Left lung (tissue), 14 donors: ENCODE data around the gene SMPD1. TPM values are rescaled to one million over a fixed set of nuclear protein-coding genes. Genes with fewer than 3 reads are reported as not detected.

Experiments used
- ATAC-seq: fragments of 200-7000 bp; cut with Tn5 transposase; one replicate; pipeline ENCODE4 v1.9.1; 2020; ENCODE audit warnings: moderate library complexity
- DNase-seq, 4 donors: peaks; one replicate each; pipeline ENCODE4 v3.0.0-alpha.2; 2013 to 2020
- H3K27ac ChIP-seq, 2 donors: fragments of 200-600 bp; sonication (generic) in 1 of 2; one replicate each; pipeline versions ENCODE4 v1.5.0 to v1.8.0; 2020 to 2021
- H3K27me3 ChIP-seq, 2 donors: fragments of 200-600 bp; sonication (generic) in 1 of 2; one replicate each; pipeline versions ENCODE4 v1.5.0 to v1.8.0; 2020 to 2021
- H3K36me3 ChIP-seq, 2 donors: fragments of 200-600 bp; sonication (generic) in 1 of 2; one replicate each; pipeline versions ENCODE4 v1.5.0 to v1.8.0; 2020 to 2021
- H3K4me1 ChIP-seq, 2 donors: fragments of 200-600 bp; one replicate each; pipeline ENCODE4 v1.8.0; 2021
- H3K4me3 ChIP-seq, 2 donors: fragments of 200-600 bp; sonication (generic) in 1 of 2; one replicate each; pipeline versions ENCODE4 v1.5.0 to v1.8.0; 2020 to 2021; ENCODE audit warnings: mild to moderate bottlenecking in 1 of 2
- H3K9me3 ChIP-seq, 2 donors: fragments of 200-600 bp; sonication (generic) in 1 of 2; one replicate each; pipeline versions ENCODE4 v1.5.0 to v1.8.0; 2020 to 2021
- CTCF ChIP-seq, 2 donors: fragments of 200-600 bp; sonication (generic) in 1 of 2; IDR thresholded peaks; one replicate each; pipeline versions ENCODE4 v1.5.0 to v1.8.0; 2021; ENCODE audit warnings: antibody characterized with exemption in 2 of 2
- intact Hi-C, 2 donors: fragments of 100-400 bp; cut with DNase I; formaldehyde crosslinking; loops; one replicate each; pipeline versions ENCODE4 v1.11.2 to v1.14.2; 2022
- long read RNA-seq, 12 donors: library from polyadenylated mRNA in 2 of 12; unstranded in 2 of 12; transcript quantifications; one replicate each; pipeline ENCODE4 v2.0.0 and lab custom pipeline, GENCODE V29; 2019 to 2026
- polyA plus RNA-seq, 6 donors: library from polyadenylated mRNA; unstranded; fragments of 120-200 nt; gene quantifications; one replicate each; pipeline ENCODE4 v1.2.1, GENCODE V29; 2013; ENCODE audit not compliant: insufficient read length in 6 of 6
- total RNA-seq, 2 donors: library from RNA; stranded (reverse); fragmentation: NEBNext Ultra II Directional; extraction: Animal tissue kit (Norgen Biotek cat#: 25700); gene quantifications; one replicate each; pipeline ENCODE4 v1.2.1, GENCODE V29; 2021
- donor health status: DM: no; HTN: yes; CAD: no.
- donor health status: DM: no; HTN: no; CAD: no.

The SMPD1 gene
- total RNA-seq (10 to 100 TPM; 55.2 to 79.3 TPM), polyA plus RNA-seq (10 to 100 TPM; 18.6 to 27.8 (median 22.7) TPM)
- long read RNA-seq, donor 1, transcript SMPD1-201 (6 exons, 2,452 nt) = major isoform, 8 of 8 reads
- long read RNA-seq, donor 1, partial matches to known transcripts = 0 of 8 reads
- long read RNA-seq, donor 1, other reads (novel, unspliced or antisense) = 0 of 8 reads
- long read RNA-seq, donor 2, transcript SMPD1-201 (6 exons, 2,452 nt) = major isoform, 7 of 9 reads
- long read RNA-seq, donor 2, partial matches to known transcripts = 0 of 9 reads
- long read RNA-seq, donor 2, other reads (novel, unspliced or antisense) = 0 of 9 reads
- long read RNA-seq, donor 3, transcript SMPD1-201 (6 exons, 2,452 nt) = major isoform, 6 of 8 reads
- long read RNA-seq, donor 3, partial matches to known transcripts = 0 of 8 reads
- long read RNA-seq, donor 3, other reads (novel, unspliced or antisense) = 0 of 8 reads
- long read RNA-seq, donor 4, partial matches to known transcripts = 2 of 3 reads
- long read RNA-seq, donor 4, other reads (novel, unspliced or antisense) = 0 of 3 reads
- long read RNA-seq, donor 5, transcript SMPD1-201 (6 exons, 2,452 nt) = major isoform, 5 of 12 reads
- long read RNA-seq, donor 5, partial matches to known transcripts = 5 of 12 reads
- long read RNA-seq, donor 5, other reads (novel, unspliced or antisense) = 0 of 12 reads
- long read RNA-seq, donor 6, partial matches to known transcripts = 0 of 4 reads
- long read RNA-seq, donor 6, other reads (novel, unspliced or antisense) = 0 of 4 reads
- long read RNA-seq, donor 7, partial matches to known transcripts = 0 of 7 reads
- long read RNA-seq, donor 7, other reads (novel, unspliced or antisense) = 0 of 7 reads
- long read RNA-seq, donor 8, transcript SMPD1-201 (6 exons, 2,452 nt) = major isoform, 11 of 11 reads
- long read RNA-seq, donor 8, partial matches to known transcripts = 0 of 11 reads
- long read RNA-seq, donor 8, other reads (novel, unspliced or antisense) = 0 of 11 reads
- long read RNA-seq, donor 9 = 0 reads
- long read RNA-seq, donor 10, partial matches to known transcripts = 4 of 7 reads
- long read RNA-seq, donor 10, other reads (novel, unspliced or antisense) = 2 of 7 reads
- long read RNA-seq, donor 11, transcript SMPD1-201 (6 exons, 2,452 nt) = major isoform, 9 of 12 reads
- long read RNA-seq, donor 11, partial matches to known transcripts = 0 of 12 reads
- long read RNA-seq, donor 11, other reads (novel, unspliced or antisense) = 0 of 12 reads
- long read RNA-seq, donor 12, transcript SMPD1-201 (6 exons, 2,452 nt) = major isoform, 7 of 7 reads
- long read RNA-seq, donor 12, partial matches to known transcripts = 0 of 7 reads
- long read RNA-seq, donor 12, other reads (novel, unspliced or antisense) = 0 of 7 reads

DNA sequence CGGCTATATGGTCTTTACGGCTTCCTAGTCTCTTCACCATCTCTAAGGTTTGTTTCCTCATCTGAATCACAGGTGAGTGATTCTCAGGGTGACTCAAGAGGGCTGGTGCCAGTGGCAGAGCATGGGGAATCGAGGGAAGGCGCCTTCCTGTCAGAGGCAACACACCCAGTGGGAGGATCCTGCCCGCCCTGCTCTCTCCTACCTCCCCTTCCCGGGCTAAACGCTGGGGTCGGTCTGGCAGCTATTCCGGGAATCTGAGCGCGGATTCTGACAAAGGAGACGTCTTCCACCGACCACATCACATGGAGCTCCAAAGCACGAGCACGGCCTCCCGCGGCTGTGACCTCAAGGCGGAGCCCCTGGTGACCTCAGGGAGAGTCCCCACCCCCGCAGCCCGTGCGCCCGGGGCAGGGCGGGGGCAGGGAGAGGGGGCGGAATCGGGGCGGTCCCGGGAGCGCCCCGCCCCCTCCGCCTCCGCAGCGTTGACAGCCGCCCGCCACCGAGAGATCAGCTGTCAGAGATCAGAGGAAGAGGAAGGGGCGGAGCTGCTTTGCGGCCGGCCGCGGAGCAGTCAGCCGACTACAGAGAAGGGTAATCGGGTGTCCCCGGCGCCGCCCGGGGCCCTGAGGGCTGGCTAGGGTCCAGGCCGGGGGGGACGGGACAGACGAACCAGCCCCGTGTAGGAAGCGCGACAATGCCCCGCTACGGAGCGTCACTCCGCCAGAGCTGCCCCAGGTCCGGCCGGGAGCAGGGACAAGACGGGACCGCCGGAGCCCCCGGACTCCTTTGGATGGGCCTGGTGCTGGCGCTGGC lies at the start of gene SMPD1:
SMPD1 (plus strand) TSS at position 570 of the 813 bp plus-strand sequence; CDS start at position 695, 125 bp downstream.
- Histone ChIP-seq H3K36me3 (peaks cover 0 to 9% of the 10 kb centered on the region in 2 donors), H3K27ac (peak within 1 kb of the TSS; percentile 89 to 90), H3K9me3 (no peaks in the 10 kb centered on the region), H3K27me3 (no peaks in the 10 kb centered on the region), H3K4me1 (peaks cover 9 to 38% of the 10 kb centered on the region in 2 donors), H3K4me3 (peak within 1 kb of the TSS; percentile 74 to 80)
- peak; percentile 86 to 99 (median 95) for DNase-seq
- ATAC-seq = peak; percentile 98
- intact Hi-C loops = loop anchor here in 1 of 2 donors (10.0 kb wide), 1 partner anchor 205 kb away; no protein-coding TSS in a partner anchor
- TF ChIP-seq CTCF (IDR thresholded peaks at IDR 0.05) = no peak

DNA sequence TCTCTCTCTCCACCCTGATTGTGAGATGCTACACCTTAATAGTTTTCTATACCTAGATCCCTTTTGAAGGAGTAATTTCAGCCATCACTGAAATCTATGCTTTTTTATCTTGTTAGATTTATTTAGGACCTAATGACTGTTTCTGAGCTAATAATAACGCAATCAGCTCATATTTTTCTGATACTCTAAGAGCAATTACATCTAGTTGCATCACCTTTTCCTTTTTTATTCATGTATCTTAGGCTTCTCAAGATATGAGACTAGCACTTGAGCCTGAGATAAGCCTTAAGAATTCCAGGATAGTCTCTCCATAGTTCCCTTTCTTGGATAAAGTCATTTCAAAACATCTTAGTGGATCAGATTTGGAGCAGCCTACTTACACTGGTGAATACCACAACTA lies 44.9 kb upstream of the SMPD1 start:
- H3K27me3 ChIP-seq = no peaks in the 10 kb centered on the region
- no peaks in the 10 kb centered on the region for H3K4me1 ChIP-seq
- H3K4me3 ChIP-seq = no peak overlapping the region
- no peak for ATAC-seq
- H3K9me3 ChIP-seq = no peaks in the 10 kb centered on the region
- no peaks in the 10 kb centered on the region for H3K36me3 ChIP-seq
- DNase-seq = no peak
- intact Hi-C loops = no loop called here
- no peak overlapping the region for H3K27ac ChIP-seq
- TF ChIP-seq CTCF (IDR thresholded peaks at IDR 0.05) = no peak

DNA sequence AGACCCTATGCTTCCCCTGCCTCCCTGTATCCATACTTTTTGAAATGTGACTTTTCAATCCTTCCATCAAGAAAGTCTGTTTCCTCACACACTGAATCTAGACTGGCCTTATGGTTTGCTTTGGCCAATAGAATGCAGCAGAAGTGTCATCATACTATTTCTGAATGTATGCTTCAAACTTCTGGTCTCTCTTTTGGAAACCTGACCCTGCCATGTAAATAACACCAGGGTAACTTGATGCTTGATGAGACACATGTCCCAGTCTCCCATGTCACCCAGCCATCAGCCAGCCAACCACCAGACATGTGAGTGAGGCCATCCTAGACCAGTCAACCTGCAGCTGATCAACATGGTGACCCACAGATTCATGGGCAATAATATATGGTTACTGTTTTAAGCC lies 40.2 kb upstream of the SMPD1 start:
- intact Hi-C loops = loop anchor here in 1 of 2 donors (5.0 kb wide), 1 partner anchor 53 kb away; no protein-coding TSS in a partner anchor
- no peak for TF ChIP-seq CTCF (IDR thresholded peaks at IDR 0.05)
- H3K27ac ChIP-seq = no peak overlapping the region
- H3K9me3 ChIP-seq = no peaks in the 10 kb centered on the region
- H3K27me3 ChIP-seq = no peaks in the 10 kb centered on the region
- H3K4me3 ChIP-seq = no peak overlapping the region
- ATAC-seq = no peak
- DNase-seq = no peak
- H3K36me3 ChIP-seq = no peaks in the 10 kb centered on the region
- H3K4me1 ChIP-seq = no peaks in the 10 kb centered on the region

- intact Hi-C loops = loop anchor here in 1 of 2 donors (5.0 kb wide), 1 partner anchor 53 kb away; no protein-coding TSS in a partner anchor
Measured at GRCh38 chr11:6350486-6350885, 39.8 kb upstream of the SMPD1 start.

More at GRCh38 chr11:6350486-6350885, 39.8 kb upstream of the SMPD1 start:
- no peak for TF ChIP-seq CTCF (IDR thresholded peaks at IDR 0.05)
- Histone ChIP-seq H3K36me3 (no peaks in the 10 kb centered on the region), H3K27me3 (no peaks in the 10 kb centered on the region), H3K4me3 (no peak overlapping the region), H3K9me3 (no peaks in the 10 kb centered on the region), H3K27ac (no peak overlapping the region), H3K4me1 (no peaks in the 10 kb centered on the region)
- no peak for ATAC-seq
- DNase-seq = no peak
